Hepatocyte (in vitro differentiated cells): ENCODE data around the gene DCC.

Experiments used
- CTCF ChIP-seq: fragments of 200-600 bp; sonication (generic); IDR thresholded peaks from 2 replicates; pipeline ENCODE4 v1.5.1; 2016; ENCODE audit warnings: antibody characterized with exemption, mild to moderate bottlenecking; ENCODE audit not compliant: poor library complexity
- EZH2 ChIP-seq: fragments of 200-600 bp; sonication (generic); IDR thresholded peaks from 2 replicates; pipeline ENCODE4 v1.6.1; 2016; ENCODE audit warnings: antibody characterized with exemption, mild to moderate bottlenecking, borderline replicate concordance

- TF ChIP-seq CTCF (no peak), EZH2 (no peak)
These were observed 256.9 kb downstream of the DCC start for GRCh38 chr18:52596748-52597435.
